WTC11 (cell line): ENCODE data around the gene TJP3. TPM values are rescaled to one million over a fixed set of nuclear protein-coding genes. Genes with fewer than 3 reads are reported as not detected.

Source experiments
- ATAC-seq: fragments of 200-7000 bp; cut with Tn5 transposase; 2 replicates; pipeline ENCODE4 v1.10.0; 2021; ENCODE audit warnings: mild to moderate bottlenecking, moderate library complexity
- CTCF ChIA-PET: fragments of 300-600 bp; sonication (Branson Sonifier 250); formaldehyde crosslinking; loops from one replicate; lab custom pipeline; 2021; ENCODE audit warnings: antibody characterized with exemption; lab: Charles Lee
- POLR2A ChIA-PET: fragments of 350-600 bp; sonication (Branson Sonifier 250); formaldehyde crosslinking; loops from one replicate; lab custom pipeline; 2021; ENCODE audit warnings: antibody characterized with exemption; lab: Charles Lee
- DNase-seq: peaks from one replicate; pipeline ENCODE4 v3.0.0; 2021; ENCODE audit warnings: low spot score
- H3K27ac Mint-ChIP-seq: 2 replicates; pipeline ENCODE4 v1.8.0; 2021; ENCODE audit warnings: mixed read lengths
- H3K27me3 Mint-ChIP-seq: 2 replicates; pipeline ENCODE4 v1.8.0; 2021; ENCODE audit warnings: low read depth, mild to moderate bottlenecking, moderate library complexity, mixed read lengths
- H3K36me3 Mint-ChIP-seq: 2 replicates; pipeline ENCODE4 v1.8.0; 2021; ENCODE audit warnings: mixed read lengths
- H3K4me1 Mint-ChIP-seq: 2 replicates; pipeline ENCODE4 v1.8.0; 2022; ENCODE audit warnings: mixed read lengths
- H3K4me3 Mint-ChIP-seq: 2 replicates; pipeline ENCODE4 v1.8.0; 2021; ENCODE audit warnings: mild to moderate bottlenecking, moderate library complexity, mixed read lengths
- H3K9me3 Mint-ChIP-seq: 2 replicates; pipeline ENCODE4 v1.8.0; 2021; ENCODE audit warnings: mixed read lengths
- ATF2 ChIP-seq: sonication (generic); formaldehyde crosslinking; IDR thresholded peaks from 2 replicates; pipeline ENCODE4 v1.8.1; 2022; ENCODE audit warnings: low read depth, missing genetic modification reagents, borderline replicate concordance
- ATF6 ChIP-seq: sonication (generic); formaldehyde crosslinking; IDR thresholded peaks from 2 replicates; pipeline ENCODE4 v1.8.1; 2023; ENCODE audit warnings: mild to moderate bottlenecking, missing genetic modification reagents
- GRHL2 ChIP-seq: fragments of 250-450 bp; sonication (Bioruptor Pico); IDR thresholded peaks from 2 replicates; pipeline ENCODE4 v1.8.0; 2022; ENCODE audit warnings: mild to moderate bottlenecking, moderate library complexity; ENCODE audit not compliant: insufficient replicate concordance, severe bottlenecking
- GTF2I ChIP-seq: fragments of 250-450 bp; sonication (Bioruptor Pico); conservative IDR thresholded peaks from 2 replicates; pipeline ENCODE4 v1.4.0; 2021; ENCODE audit warnings: mild to moderate bottlenecking
- JUN ChIP-seq: sonication (generic); formaldehyde crosslinking; IDR thresholded peaks from 2 replicates; pipeline ENCODE4 v1.8.0; 2023; ENCODE audit warnings: mild to moderate bottlenecking, missing genetic modification reagents
- NFATC4 ChIP-seq: fragments of 250-450 bp; sonication (Bioruptor Pico); IDR thresholded peaks from 2 replicates; pipeline ENCODE4 v1.9.0; 2021; ENCODE audit warnings: mild to moderate bottlenecking
- NFE2L1 ChIP-seq: sonication (generic); formaldehyde crosslinking; IDR thresholded peaks from 2 replicates; pipeline ENCODE4 v1.8.1; 2023; ENCODE audit warnings: missing genetic modification reagents
- NR1H2 ChIP-seq: sonication (generic); formaldehyde crosslinking; IDR thresholded peaks from 2 replicates; pipeline ENCODE4 v1.9.0; 2021; ENCODE audit warnings: mild to moderate bottlenecking, moderate library complexity, missing genetic modification reagents
- ZBTB21 ChIP-seq: sonication (generic); formaldehyde crosslinking; IDR thresholded peaks from 2 replicates; pipeline ENCODE4 v1.8.1; 2023; ENCODE audit warnings: mild to moderate bottlenecking, missing genetic modification reagents, borderline replicate concordance
- ZNF121 ChIP-seq: sonication (generic); formaldehyde crosslinking; IDR thresholded peaks from 2 replicates; pipeline ENCODE4 v1.8.0; 2023; ENCODE audit warnings: missing genetic modification reagents
- ZNF263 ChIP-seq: sonication (generic); formaldehyde crosslinking; IDR thresholded peaks from 2 replicates; pipeline ENCODE4 v1.8.1; 2022; ENCODE audit warnings: low read depth, mild to moderate bottlenecking, moderate library complexity, missing genetic modification reagents
- ZNF281 ChIP-seq: sonication (generic); formaldehyde crosslinking; IDR thresholded peaks from 2 replicates; pipeline ENCODE4 v1.8.0; 2023; ENCODE audit warnings: mild to moderate bottlenecking, missing genetic modification reagents
- ZNF671 ChIP-seq: fragments of 250-450 bp; sonication (Bioruptor Pico); IDR thresholded peaks from 2 replicates; pipeline ENCODE4 v1.8.0; 2021; ENCODE audit warnings: mild to moderate bottlenecking
- ZSCAN18 ChIP-seq: fragments of 250-450 bp; sonication (Bioruptor Pico); IDR thresholded peaks from 2 replicates; pipeline ENCODE4 v2.1.2; 2022; ENCODE audit warnings: mild to moderate bottlenecking, moderate library complexity
- total RNA-seq: library from RNA; stranded (reverse); gene quantifications from 3 replicates; pipeline ENCODE4 v1.2.3, GENCODE V29; 2021
- TF ChIP-seq, protein P1 (sequence below): fragments of 250-450 bp; sonication (Bioruptor Pico); IDR thresholded peaks from 2 replicates; pipeline ENCODE4 v1.9.0; 2021; ENCODE audit warnings: mild to moderate bottlenecking, borderline replicate concordance
- TF ChIP-seq, protein P2 (sequence below): fragments of 250-450 bp; sonication (Bioruptor Pico); IDR thresholded peaks from 2 replicates; pipeline ENCODE4 v1.8.0; 2021; ENCODE audit warnings: mild to moderate bottlenecking
- TF ChIP-seq, protein P3 (sequence below): fragments of 250-450 bp; sonication (Bioruptor Pico); IDR thresholded peaks from 2 replicates; pipeline ENCODE4 v1.9.0; 2021; ENCODE audit warnings: moderate library complexity, mild to moderate bottlenecking, inconsistent platforms, borderline replicate concordance

TJP3 gene
- total RNA-seq, 1 experiment from 2014 or later: 36.2 TPM

- Mint-ChIP-seq H3K4me3 (no peak overlapping the region), H3K9me3 (no peaks in the 10 kb centered on the region), H3K4me1 (no peaks in the 10 kb centered on the region), H3K27me3 (no peaks in the 10 kb centered on the region), H3K27ac (no peak overlapping the region), H3K36me3 (peaks cover 14% of the 10 kb centered on the region)
- TF ChIP-seq ZSCAN18 (CRISPR knock-in tag): no peak
- TF ChIP-seq NFATC4: no peak
- TF ChIP-seq NFE2L1: no peak
- TF ChIP-seq GRHL2 (CRISPR knock-in tag): no peak
- TF ChIP-seq ZNF671 (CRISPR knock-in tag): no peak
- no peak for TF ChIP-seq ATF2 (CRISPR knock-in tag)
- TF ChIP-seq ATF6 (CRISPR knock-in tag): no peak
- TF ChIP-seq ZNF281 (CRISPR knock-in tag): no peak
- TF ChIP-seq, protein P1, sequence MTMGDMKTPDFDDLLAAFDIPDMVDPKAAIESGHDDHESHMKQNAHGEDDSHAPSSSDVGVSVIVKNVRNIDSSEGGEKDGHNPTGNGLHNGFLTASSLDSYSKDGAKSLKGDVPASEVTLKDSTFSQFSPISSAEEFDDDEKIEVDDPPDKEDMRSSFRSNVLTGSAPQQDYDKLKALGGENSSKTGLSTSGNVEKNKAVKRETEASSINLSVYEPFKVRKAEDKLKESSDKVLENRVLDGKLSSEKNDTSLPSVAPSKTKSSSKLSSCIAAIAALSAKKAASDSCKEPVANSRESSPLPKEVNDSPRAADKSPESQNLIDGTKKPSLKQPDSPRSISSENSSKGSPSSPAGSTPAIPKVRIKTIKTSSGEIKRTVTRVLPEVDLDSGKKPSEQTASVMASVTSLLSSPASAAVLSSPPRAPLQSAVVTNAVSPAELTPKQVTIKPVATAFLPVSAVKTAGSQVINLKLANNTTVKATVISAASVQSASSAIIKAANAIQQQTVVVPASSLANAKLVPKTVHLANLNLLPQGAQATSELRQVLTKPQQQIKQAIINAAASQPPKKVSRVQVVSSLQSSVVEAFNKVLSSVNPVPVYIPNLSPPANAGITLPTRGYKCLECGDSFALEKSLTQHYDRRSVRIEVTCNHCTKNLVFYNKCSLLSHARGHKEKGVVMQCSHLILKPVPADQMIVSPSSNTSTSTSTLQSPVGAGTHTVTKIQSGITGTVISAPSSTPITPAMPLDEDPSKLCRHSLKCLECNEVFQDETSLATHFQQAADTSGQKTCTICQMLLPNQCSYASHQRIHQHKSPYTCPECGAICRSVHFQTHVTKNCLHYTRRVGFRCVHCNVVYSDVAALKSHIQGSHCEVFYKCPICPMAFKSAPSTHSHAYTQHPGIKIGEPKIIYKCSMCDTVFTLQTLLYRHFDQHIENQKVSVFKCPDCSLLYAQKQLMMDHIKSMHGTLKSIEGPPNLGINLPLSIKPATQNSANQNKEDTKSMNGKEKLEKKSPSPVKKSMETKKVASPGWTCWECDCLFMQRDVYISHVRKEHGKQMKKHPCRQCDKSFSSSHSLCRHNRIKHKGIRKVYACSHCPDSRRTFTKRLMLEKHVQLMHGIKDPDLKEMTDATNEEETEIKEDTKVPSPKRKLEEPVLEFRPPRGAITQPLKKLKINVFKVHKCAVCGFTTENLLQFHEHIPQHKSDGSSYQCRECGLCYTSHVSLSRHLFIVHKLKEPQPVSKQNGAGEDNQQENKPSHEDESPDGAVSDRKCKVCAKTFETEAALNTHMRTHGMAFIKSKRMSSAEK (CRISPR knock-in tag): no peak
- TF ChIP-seq ZBTB21 (CRISPR knock-in tag): no peak
- no peak for TF ChIP-seq NR1H2 (CRISPR knock-in tag)
- no peak for TF ChIP-seq ZNF121
- no peak for TF ChIP-seq ZNF263
- TF ChIP-seq, protein P2, sequence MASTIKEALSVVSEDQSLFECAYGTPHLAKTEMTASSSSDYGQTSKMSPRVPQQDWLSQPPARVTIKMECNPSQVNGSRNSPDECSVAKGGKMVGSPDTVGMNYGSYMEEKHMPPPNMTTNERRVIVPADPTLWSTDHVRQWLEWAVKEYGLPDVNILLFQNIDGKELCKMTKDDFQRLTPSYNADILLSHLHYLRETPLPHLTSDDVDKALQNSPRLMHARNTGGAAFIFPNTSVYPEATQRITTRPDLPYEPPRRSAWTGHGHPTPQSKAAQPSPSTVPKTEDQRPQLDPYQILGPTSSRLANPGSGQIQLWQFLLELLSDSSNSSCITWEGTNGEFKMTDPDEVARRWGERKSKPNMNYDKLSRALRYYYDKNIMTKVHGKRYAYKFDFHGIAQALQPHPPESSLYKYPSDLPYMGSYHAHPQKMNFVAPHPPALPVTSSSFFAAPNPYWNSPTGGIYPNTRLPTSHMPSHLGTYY (CRISPR knock-in tag): no peak
- TF ChIP-seq, protein P3, sequence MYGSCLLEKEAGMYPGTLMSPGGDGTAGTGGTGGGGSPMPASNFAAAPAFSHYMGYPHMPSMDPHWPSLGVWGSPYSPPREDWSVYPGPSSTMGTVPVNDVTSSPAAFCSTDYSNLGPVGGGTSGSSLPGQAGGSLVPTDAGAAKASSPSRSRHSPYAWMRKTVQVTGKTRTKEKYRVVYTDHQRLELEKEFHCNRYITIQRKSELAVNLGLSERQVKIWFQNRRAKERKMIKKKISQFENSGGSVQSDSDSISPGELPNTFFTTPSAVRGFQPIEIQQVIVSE (CRISPR knock-in tag): no peak
- no peak for TF ChIP-seq JUN
- TF ChIP-seq GTF2I (CRISPR knock-in tag): no peak
- ChIA-PET POLR2A (no interaction called here), CTCF (interaction anchor here (0.6 to 0.7 kb wide), 2 partner anchors 110 to 125 kb away, joined by 3 read pairs; no protein-coding TSS in a partner anchor)
- ATAC-seq: no peak
- DNase-seq: no peak
Measured at GRCh38 chr19:3748965-3749364, 40.8 kb downstream of the TJP3 start.
